Fibroblast of peridontal ligament (primary cell): ENCODE data around the gene SERTM1.
A peak's percentile ranks its signal among the peaks of the same experiment; 100 is the strongest.

Experiments
- DNase-seq: peaks from one replicate; pipeline ENCODE4 v3.0.0-alpha.2; 2010; ENCODE audit errors: extremely low read depth

SERTM1 gene

GRCh38 chr13:36710396-36710795, 36.6 kb downstream of the SERTM1 start:
- DNase-seq: no peak

- no peak for DNase-seq
Measured at GRCh38 chr13:36712290-36712689, 38.5 kb downstream of the SERTM1 start.

- peak; percentile 88 for DNase-seq
Measured at GRCh38 chr13:36712770-36713169, 39.0 kb downstream of the SERTM1 start.

GRCh38 chr13:36713887-36714286, 40.1 kb downstream of the SERTM1 start:
- no peak for DNase-seq

GRCh38 chr13:36715841-36716240, 42.0 kb downstream of the SERTM1 start:
- no peak for DNase-seq

- DNase-seq: no peak
Measured at GRCh38 chr13:36717017-36717416, 43.2 kb downstream of the SERTM1 start.

GRCh38 chr13:36717966-36718545, 44.2 kb downstream of the SERTM1 start:
- peak; percentile 37 for DNase-seq

- peak; percentile 25 for DNase-seq
Measured at GRCh38 chr13:36718686-36719085, 44.9 kb downstream of the SERTM1 start.

GRCh38 chr13:36724141-36724540, 50.3 kb downstream of the SERTM1 start:
- no peak for DNase-seq

GRCh38 chr13:36725936-36726335, 52.1 kb downstream of the SERTM1 start:
- no peak for DNase-seq

- no peak for DNase-seq
Measured at GRCh38 chr13:36728006-36728405, 54.2 kb downstream of the SERTM1 start.

GRCh38 chr13:36736119-36736726, 62.4 kb downstream of the SERTM1 start:
- peak; percentile 80 for DNase-seq

GRCh38 chr13:36737524-36738083, 63.8 kb downstream of the SERTM1 start:
- no peak for DNase-seq

GRCh38 chr13:36745436-36745835, 71.6 kb downstream of the SERTM1 start:
- no peak for DNase-seq

- DNase-seq: no peak
Measured at GRCh38 chr13:36746051-36746450, 72.2 kb downstream of the SERTM1 start.
